Activated CD4-positive, alpha-beta T cell treated with anti-CD3 and anti-CD28 coated beads, Interleukin-2, amount 50 U/mL, for 4 hours (primary cell): ENCODE data around the gene TP53I11.

Experiments
- DNase-seq, 2 experiments: peaks; one replicate each; pipeline ENCODE4 v3.0.0-alpha.2; 2020

Gene TP53I11

GRCh38 chr11:44955015-44955738, 4.5 kb upstream of the TP53I11 start:
- no peak for DNase-seq

GRCh38 chr11:44954051-44954906, 3.6 kb upstream of the TP53I11 start:
- DNase-seq: no peak

GRCh38 chr11:44952500-44953260, 2.0 kb upstream of the TP53I11 start:
- DNase-seq: no peak

GRCh38 chr11:44952082-44952481, 1.4 kb upstream of the TP53I11 start:
- no peak for DNase-seq

GRCh38 chr11:44950031-44950624, 555 bp downstream of the TP53I11 start:
- DNase-seq: peak in 1 of 2 experiments; percentile 21

- DNase-seq: peak; percentile 23 to 28
These were observed 1.3 kb downstream of the TP53I11 start for GRCh38 chr11:44949160-44950030.

- no peak for DNase-seq
These were observed 2.5 kb downstream of the TP53I11 start for GRCh38 chr11:44948155-44948554.

- DNase-seq: no peak
These were observed 3.6 kb downstream of the TP53I11 start for GRCh38 chr11:44947114-44947513.

GRCh38 chr11:44946263-44946662, 4.4 kb downstream of the TP53I11 start:
- DNase-seq: no peak

- no peak for DNase-seq
These were observed 5.0 kb downstream of the TP53I11 start for GRCh38 chr11:44945666-44946065.

GRCh38 chr11:44944853-44945235, 5.8 kb downstream of the TP53I11 start:
- no peak for DNase-seq

- DNase-seq: no peak
These were observed 6.4 kb downstream of the TP53I11 start for GRCh38 chr11:44944181-44944852.

- no peak for DNase-seq
These were observed 7.0 kb downstream of the TP53I11 start for GRCh38 chr11:44943696-44944095.

GRCh38 chr11:44943118-44943517, 7.6 kb downstream of the TP53I11 start:
- peak in 1 of 2 experiments; percentile 32 for DNase-seq

GRCh38 chr11:44942029-44942955, 8.4 kb downstream of the TP53I11 start:
- no peak for DNase-seq

GRCh38 chr11:44941259-44942021, 9.2 kb downstream of the TP53I11 start:
- no peak for DNase-seq

GRCh38 chr11:44940835-44941234, 9.8 kb downstream of the TP53I11 start:
- no peak for DNase-seq

- DNase-seq: no peak
These were observed 10.3 kb downstream of the TP53I11 start for GRCh38 chr11:44940404-44940803.

GRCh38 chr11:44939673-44940395, 10.8 kb downstream of the TP53I11 start:
- DNase-seq: no peak
